Measurements from ENCODE around the gene DNAH2. TPM values are rescaled to one million over a fixed set of nuclear protein-coding genes. Genes with fewer than 3 reads are reported as not detected.
A peak's percentile ranks its signal among the peaks of the same experiment; 100 is the strongest.

Gene DNAH2
- total and polyA plus RNA-seq, 2 of the 13 experiments (the other 11 are each of a cell fraction or from before 2014, with no cell fraction given) = not detected

DNA sequence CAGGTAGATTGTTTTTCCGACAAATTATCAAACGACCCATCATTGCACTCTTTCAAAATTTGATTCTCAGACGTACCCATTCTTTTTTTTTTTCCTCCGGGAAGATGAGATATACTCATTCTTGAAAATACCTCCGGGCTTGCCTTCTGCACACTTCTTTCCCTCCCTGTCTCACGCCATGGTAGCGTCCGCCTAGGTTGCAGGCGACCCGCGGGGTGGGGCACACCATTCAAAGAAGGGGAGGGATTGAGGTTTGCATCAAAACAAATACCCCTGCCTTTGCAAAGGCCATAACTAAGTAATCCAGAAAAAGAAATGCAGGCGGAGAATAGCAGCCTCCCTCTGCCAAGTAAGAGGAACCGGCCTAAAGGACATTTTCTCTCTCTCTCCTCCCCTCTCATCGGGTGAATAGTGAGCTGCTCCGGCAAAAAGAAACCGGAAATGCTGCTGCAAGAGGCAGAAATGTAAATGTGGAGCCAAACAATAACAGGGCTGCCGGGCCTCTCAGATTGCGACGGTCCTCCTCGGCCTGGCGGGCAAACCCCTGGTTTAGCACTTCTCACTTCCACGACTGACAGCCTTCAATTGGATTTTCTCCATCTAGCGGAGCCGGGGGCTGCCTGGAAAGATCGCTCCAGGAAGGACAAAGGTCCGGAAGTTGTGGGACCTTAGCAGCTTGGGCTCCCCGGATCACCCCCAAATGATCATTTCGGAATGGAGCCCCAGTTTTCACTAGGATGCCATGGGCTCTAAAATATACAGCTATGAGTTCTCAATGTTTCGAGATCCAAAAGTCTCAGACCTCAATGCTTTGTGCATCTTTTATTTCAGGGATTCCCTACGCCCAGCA is 31.1 kb upstream of the DNAH2 start (continued):
- TF ChIP-seq ZNF550 (CRISPR knock-in tag; IDR thresholded peaks at IDR 0.05; ENCODE audit: borderline replicate concordance) (no peak), ZSCAN20 (CRISPR knock-in tag; IDR thresholded peaks at IDR 0.05; ENCODE audit: borderline replicate concordance) (no peak), ZNF446 (CRISPR knock-in tag; IDR thresholded peaks at IDR 0.05) (no peak), MXD4 (CRISPR knock-in tag; IDR thresholded peaks at IDR 0.05) (0 out of 2 replicates have a peak, but pooled peaks have one; percentile 14), PHF20 (CRISPR knock-in tag; IDR thresholded peaks at IDR 0.05) (peak; percentile 29; the same call in 1 of the 2 replicates), ZNF232 (CRISPR knock-in tag; IDR thresholded peaks at IDR 0.05; ENCODE audit: borderline replicate concordance) (peak; percentile 76; the same call in 1 of the 2 replicates), ZFY (CRISPR knock-in tag; IDR thresholded peaks at IDR 0.05) (peak; percentile 61), MEIS1 (CRISPR knock-in tag; IDR thresholded peaks at IDR 0.05; ENCODE audit: borderline replicate concordance) (0 out of 2 replicates have a peak, but pooled peaks have one; percentile 39), ZNF430 (CRISPR knock-in tag; IDR thresholded peaks at IDR 0.05) (peak; percentile 26; the same call in 1 of the 2 replicates), MIXL1 (CRISPR knock-in tag; IDR thresholded peaks at IDR 0.05) (0 out of 2 replicates have a peak, but pooled peaks have one; percentile 7), ZHX2 (IDR thresholded peaks at IDR 0.05; ENCODE audit: low read depth) (no peak), ZHX2 (CRISPR knock-in tag; IDR thresholded peaks at IDR 0.05; ENCODE audit: borderline replicate concordance) (0 out of 2 replicates have a peak, but pooled peaks have one; percentile 19), TEF (CRISPR knock-in tag; IDR thresholded peaks at IDR 0.05) (no peak)
- TF ChIP-seq, protein P1, sequence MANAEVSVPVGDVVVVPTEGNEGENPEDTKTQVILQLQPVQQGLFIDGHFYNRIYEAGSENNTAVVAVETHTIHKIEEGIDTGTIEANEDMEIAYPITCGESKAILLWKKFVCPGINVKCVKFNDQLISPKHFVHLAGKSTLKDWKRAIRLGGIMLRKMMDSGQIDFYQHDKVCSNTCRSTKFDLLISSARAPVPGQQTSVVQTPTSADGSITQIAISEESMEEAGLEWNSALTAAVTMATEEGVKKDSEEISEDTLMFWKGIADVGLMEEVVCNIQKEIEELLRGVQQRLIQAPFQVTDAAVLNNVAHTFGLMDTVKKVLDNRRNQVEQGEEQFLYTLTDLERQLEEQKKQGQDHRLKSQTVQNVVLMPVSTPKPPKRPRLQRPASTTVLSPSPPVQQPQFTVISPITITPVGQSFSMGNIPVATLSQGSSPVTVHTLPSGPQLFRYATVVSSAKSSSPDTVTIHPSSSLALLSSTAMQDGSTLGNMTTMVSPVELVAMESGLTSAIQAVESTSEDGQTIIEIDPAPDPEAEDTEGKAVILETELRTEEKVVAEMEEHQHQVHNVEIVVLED (CRISPR knock-in tag; IDR thresholded peaks at IDR 0.05; ENCODE audit: borderline replicate concordance) = peak; percentile 51; the same call in 1 of the 2 replicates
- TF ChIP-seq, protein P2, sequence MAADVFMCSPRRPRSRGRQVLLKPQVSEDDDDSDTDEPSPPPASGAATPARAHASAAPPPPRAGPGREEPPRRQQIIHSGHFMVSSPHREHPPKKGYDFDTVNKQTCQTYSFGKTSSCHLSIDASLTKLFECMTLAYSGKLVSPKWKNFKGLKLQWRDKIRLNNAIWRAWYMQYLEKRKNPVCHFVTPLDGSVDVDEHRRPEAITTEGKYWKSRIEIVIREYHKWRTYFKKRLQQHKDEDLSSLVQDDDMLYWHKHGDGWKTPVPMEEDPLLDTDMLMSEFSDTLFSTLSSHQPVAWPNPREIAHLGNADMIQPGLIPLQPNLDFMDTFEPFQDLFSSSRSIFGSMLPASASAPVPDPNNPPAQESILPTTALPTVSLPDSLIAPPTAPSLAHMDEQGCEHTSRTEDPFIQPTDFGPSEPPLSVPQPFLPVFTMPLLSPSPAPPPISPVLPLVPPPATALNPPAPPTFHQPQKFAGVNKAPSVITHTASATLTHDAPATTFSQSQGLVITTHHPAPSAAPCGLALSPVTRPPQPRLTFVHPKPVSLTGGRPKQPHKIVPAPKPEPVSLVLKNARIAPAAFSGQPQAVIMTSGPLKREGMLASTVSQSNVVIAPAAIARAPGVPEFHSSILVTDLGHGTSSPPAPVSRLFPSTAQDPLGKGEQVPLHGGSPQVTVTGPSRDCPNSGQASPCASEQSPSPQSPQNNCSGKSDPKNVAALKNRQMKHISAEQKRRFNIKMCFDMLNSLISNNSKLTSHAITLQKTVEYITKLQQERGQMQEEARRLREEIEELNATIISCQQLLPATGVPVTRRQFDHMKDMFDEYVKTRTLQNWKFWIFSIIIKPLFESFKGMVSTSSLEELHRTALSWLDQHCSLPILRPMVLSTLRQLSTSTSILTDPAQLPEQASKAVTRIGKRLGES (CRISPR knock-in tag; IDR thresholded peaks at IDR 0.05; ENCODE audit: borderline replicate concordance) = no peak
